ENCODE results near the gene RAD23A.
"Not testable (repeated sequence)": the region's sequence is repeated elsewhere in the genome, so short reads cannot be mapped to it uniquely, and the experiment has no call there.

Gene RAD23A

DNA sequence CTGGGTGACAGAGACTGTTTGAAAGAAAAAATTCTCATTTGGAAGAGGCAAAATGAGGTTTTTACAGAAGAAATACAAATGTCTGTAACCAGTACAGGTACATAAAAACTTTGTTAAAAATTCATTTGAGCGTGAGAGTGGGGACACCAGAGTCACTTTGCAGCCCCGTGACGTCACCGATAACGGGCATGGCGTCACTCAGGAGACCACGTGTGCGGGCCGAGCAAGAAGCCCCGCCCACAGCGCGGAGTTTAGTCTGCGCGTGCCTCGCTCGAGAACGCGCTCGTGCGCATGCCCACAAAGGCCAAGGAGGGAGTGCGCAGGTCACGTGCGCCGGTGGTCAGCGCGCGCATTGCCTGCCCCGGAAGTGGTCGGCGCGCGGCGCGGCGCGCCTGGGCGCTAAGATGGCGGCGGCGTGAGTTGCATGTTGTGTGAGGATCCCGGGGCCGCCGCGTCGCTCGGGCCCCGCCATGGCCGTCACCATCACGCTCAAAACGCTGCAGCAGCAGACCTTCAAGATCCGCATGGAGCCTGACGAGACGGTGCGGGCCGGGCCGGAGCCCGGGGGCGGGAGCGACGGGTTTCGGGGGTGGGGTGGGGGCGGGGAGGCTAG is at the start of gene RAD23A:
Gene RAD23A, plus strand, starts transcription at position 384 of the 613 bp plus-strand sequence. Its CDS starts 87 bp downstream, at position 471.
- DNase-seq = peak; percentile 99

DNA sequence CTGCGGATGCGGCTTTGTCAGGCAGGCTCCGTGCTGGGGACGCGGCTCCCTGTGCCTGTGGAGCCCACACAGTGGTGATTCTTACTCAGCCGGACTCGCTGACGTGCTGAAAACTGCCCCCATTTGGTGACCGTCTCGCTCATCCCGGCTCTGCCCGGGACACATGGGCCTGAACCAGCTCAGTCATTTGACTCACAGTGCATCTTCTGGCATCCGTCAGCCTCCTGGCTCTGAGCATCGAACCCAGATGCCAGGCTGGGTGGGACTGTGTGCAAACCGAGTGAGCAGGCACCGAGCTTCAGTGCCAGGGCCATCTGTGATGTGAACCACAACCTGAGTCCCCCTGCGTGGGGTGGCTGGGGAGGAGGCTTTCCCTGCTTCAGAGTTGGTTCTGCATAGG is 49.2 kb upstream of the RAD23A start:
- no peak for DNase-seq

DNA sequence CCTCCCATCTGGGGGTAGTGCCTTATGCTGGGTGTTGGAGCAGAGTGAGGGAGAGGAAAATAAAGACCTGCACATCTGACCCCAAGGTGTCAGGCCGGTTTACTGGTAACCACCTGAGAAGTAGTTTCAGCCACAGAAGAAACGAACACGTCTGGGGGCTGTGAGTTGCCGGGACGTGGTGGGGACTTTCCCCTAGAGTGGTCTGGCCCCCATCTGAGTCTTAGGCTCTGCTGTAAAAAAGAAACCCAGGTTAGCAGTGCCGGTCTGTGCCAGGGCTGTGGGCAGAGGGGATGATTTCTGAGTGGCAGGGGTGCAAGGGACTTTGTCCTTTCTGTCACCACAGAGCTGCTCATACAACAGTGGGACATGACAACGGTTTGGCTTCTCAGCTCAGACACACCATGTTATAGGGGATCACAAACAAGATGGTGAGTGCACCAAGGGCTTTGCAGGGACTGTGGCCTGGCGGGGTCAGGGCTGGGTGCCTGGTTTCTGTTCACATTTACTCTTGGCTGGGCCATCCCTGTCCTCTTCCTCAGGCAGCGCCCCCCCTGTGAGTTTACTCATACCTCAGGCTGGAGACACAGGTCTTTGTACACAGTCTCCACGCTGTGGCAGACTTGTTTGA is 45.7 kb upstream of the RAD23A start:
- no peak for DNase-seq

DNA sequence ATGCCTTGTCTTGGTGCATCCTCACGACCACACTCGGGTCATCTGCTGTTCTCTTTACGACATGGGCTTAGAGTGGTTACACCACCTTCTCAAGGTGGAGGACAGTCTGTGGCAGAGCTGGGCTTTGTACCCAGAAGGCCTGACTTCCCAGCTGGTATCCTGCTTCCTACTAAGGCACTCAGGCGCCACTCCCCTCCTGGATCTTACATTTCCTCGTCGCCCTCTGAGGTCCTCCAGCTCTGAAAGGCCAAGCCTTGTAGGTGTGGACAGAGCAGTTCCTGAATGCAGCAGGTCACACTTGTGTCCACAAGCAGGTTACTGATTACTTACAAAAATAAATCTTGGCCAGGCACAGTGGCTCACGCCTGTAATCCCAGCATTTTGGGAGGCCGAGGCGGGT is 38.5 kb upstream of the RAD23A start:
- DNase-seq = no peak

- peak; percentile 99 for DNase-seq
Measured at GRCh38 chr19:12912571-12912970, 33.1 kb upstream of the RAD23A start.

DNA sequence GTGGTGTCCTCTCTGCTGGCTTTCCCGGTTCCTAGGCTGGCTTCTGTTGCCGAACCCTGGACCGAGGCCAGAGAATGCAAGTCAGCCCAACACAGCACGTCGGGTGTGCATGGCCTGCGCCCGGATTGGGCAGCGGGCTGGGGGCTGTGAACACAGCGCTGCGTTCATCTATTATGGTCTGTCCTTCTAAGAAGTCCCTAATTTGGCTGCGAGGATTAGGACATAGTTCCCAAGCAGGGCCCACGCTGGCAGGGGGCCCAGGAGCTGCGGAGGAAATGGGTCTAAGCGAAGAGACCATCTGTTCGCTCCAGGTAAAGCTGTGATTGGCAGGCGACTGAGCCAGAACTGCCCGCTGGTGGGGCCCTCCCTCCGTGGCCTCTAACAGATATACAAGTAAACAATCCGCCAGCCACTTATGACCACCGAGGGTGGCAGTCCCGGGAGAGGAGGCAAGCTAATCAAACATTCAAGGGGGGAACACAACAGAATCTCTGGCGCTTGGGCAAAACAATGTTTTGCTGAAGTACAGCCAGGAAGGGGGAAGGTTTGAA is 32.6 kb upstream of the RAD23A start:
- DNase-seq = peak; percentile 99

- DNase-seq = peak; percentile 43
Measured at GRCh38 chr19:12913851-12914690, 31.6 kb upstream of the RAD23A start.

DNA sequence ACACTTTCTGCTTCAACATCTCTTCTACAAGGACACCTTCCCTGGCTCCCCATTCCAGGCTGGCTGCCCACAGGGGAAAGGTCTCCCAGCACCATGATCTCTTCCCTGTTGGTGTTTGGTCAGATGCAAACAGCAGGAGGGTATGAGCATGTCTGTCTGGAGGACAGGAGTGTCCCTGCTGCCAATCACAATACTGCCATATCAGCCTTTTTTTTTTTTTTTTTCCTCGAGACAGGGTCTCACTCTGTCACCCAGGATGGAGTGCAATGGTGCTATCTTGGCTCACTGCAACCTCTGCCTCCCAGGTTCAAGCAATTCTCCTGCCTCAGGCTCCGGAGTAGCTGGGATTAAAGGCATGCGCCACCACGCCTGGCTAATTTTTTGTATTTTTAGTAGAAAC is 29.8 kb upstream of the RAD23A start:
- not testable (repeated sequence) for DNase-seq

DNA sequence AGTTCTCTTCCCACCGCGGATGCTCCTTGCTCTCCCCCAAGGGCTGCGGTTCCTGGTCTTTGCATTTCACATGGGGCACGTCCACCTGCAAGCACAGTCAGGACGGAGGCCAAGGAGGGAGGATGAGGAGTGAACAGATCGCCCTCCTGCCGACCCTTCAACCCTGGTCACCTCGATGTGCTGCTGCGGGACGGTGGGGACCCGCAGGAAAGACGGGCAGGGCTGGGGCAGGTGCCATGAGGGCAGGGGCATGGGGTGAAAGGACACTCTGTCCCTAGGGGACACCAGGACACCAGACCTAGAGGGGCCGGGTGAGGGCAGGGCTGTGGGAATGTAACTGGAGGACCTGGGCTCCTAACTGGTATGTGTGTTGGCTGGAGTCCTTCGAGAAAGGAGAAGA is 27.4 kb upstream of the RAD23A start:
- no peak for DNase-seq

DNA sequence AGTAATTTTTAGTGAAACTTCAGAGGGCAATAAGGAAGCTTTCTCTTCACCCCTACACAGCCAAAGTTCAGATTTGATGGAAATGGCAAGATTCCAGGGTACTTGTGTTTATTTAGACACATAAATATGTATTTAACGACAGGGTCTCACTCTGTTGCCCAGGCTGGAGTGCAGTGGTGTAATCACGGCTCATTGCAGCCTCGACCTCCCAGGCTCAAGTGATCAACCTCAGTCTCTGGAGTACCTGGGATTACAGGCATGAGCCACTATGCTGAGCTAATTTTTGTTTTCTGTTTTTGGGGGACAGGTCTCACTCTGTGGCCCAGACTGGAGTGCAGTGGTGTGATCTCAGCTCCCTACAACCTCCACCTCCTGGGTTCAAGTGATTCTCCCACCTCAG is 24.6 kb upstream of the RAD23A start:
- no peak for DNase-seq

DNA sequence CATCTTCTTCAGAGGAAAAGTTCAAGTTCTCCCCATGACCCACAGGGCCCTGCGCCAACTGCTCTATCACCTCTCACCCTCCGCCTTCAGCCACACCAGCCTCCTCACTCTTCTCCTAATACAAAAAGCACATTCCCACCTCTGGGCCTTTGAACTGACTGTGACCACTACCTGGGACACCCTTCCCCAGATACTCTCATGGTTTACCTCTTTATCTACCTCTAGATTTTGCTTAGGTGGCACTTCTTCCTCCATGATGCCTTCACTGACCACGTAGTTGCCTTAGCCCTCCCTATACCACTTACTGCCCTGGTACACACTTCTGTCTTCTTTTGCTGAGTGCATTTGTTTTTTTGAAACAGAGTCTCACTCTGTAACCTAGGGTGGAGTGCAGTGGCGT is 22.7 kb upstream of the RAD23A start:
- no peak for DNase-seq

GRCh38 chr19:12924621-12925310 is 20.9 kb upstream of the RAD23A start:
- no peak for DNase-seq

DNA sequence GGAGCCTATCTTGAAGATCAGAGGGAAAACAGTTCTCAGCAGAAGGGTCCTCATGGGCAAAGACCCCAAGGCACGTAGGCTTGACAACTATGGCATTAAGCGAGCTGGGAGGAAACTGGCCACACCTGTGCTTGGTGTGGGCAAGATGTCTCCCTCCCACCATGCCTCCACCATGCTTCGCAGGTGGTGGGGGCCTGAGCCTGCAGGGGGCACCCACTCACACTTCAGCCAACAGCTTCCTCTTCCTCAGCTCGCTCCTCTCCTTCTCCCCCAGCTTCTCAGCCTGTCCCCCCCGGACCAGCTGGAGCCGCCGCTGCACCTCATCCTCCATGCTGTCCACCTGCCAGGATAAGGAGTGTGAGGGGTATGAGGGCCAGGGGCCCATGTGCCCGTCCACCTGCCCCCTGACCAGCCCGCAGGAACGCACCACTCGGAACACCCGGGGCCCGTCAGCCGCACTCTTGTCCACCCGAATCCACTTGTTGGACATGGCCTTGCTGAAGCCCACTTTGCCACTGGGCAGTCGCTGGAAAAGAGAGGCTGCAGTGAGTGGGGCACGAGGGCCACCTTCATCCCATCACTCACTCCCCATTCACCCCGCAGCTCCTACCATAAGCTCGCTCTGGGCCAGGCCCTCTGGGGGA is 15.5 kb upstream of the RAD23A start:
- no peak for DNase-seq

DNA sequence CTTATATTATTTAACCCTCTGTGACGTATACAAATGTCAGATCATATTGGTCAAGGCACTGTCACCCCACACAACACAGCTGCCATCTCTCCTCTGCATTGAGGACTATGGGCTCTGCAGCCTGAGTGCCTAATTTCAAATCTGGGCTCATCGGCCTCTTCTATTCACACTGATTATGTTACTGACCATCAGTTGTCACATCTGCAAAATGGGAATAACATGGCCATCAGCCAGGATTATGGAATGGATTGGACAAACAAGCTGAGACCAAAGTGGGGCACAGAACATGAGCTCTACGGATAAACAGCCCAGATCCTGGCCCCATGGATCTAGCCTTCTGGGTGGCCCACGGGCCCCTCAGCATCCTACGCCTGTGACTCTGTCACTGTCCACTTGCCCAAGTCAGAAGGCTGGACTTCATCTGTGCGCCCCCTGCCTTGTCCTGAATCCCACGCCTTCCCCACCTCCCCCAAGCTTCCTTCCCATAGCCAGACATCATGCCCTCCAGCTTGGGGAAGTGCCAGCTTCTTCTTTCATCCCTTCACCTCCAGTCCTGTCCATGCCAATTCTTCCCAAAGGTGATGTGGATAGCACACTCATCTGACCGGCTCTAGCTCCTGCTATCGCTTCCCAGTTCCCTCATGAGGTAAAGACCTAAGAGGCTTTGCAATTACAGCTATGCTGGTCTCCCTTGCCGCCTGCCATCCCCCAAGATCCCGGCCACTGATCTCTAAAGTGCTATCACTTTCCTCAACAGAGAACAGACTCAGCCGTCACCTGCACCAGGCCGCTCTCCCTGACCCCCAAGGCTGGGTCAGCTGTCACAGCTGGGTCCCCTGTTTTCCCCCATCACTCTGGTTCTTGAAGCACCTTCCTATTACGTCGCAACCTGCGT is 13.0 kb upstream of the RAD23A start:
- no peak for DNase-seq

DNA sequence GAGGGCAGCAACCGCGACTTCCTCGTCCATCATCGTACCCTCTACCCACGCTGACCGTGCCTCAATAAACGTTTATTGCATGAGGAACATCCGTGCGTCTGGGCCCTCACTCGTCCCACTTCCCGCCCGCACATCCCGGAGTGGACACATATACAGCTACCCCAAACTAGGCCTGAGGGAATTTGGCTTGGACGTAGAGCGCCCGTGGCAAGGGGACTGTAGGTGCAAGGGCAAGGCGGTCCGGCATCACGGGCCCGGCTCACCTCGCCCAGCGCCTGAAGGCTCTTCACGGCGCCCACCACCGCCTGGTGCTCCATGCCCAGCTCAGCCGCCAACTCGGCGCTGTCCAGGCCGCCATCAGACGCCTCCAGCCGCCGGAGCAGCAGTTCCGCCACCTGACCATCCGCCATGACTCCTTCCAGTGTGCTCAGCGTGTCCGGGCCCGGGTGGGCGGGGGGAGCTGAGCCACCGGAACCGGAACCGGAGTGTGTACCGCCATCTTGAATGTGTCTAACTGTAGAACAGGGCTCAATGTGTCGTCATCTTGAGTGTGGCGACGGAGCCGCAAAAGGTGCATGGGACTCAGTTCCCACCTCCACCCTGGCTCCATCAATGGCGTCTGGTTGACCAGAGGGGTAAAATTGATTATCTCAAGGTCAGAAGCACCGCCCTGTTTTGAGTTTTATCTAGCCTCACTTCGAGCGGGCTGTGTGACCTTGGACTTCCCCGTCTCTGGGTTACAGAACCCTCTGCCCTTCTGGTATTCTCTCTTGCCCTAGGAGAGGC is 12.2 kb upstream of the RAD23A start, which contains the start of gene FARSA:
Gene FARSA, minus strand, starts transcription at position 425 of the 786 bp plus-strand sequence. Its CDS starts 15 bp downstream, at position 410.
- DNase-seq = peak; percentile 97

DNA sequence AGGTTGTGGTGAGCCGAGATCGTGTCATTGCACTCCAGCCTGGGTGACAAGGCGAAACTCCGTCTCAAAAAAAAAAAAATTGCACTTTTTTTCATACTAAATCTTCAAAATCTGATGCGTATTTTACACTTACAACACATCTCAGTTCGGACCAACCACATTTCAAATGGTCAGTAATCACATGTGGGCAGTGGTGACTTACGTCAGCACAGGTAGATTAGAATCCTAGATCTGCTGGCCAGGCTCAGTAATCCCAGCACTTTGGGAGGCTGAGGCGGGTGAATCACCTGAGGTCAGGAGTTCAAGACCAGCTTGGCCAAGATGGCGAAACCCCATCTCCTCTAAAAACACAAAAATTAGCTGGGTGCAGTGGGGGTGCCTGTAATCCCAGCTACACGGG is 10.6 kb upstream of the RAD23A start:
- no peak for DNase-seq

DNA sequence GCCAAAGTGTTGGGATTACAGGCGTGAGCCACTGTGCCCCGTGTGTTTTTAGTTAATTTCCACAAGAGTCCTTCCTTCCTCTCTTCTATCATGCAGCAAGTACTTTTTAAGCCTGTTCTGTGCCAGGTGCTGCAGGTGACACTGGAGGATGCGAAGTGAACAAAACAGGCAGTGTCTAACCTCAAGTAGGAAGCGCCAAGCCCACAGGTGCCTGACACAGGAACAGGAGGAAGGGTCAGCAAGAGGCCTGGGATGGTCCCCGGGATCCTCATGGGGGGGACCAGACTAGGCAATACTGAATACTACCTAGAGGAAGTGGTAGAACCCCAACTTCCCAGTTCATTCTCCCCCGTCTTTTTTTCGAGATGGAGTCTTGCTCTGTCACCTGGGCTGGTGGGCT is 9.1 kb upstream of the RAD23A start:
- no peak for DNase-seq

GRCh38 chr19:12937093-12937926 is 8.4 kb upstream of the RAD23A start:
- peak; percentile 62 for DNase-seq
